Caco-2 (cell line): ENCODE results near the gene KIF20B. TPM values are rescaled to one million over a fixed set of nuclear protein-coding genes. Genes with fewer than 3 reads are reported as not detected.

ENCODE experiments used
- BruUV-seq: library from RNA; stranded (reverse); fragments of 400-500 nt; replicated peaks from 2 replicates; lab custom pipeline; 2021; lab: Mats Ljungman, UMichigan
- CTCF ChIA-PET: fragments of 300-600 bp; sonication (Branson Sonifier 250); formaldehyde crosslinking; loops from one replicate; lab custom pipeline; 2022; ENCODE audit warnings: antibody characterized with exemption; lab: Charles Lee
- POLR2A ChIA-PET: fragments of 300-600 bp; sonication (Branson Sonifier 250); formaldehyde crosslinking; loops from one replicate; lab custom pipeline; 2022; ENCODE audit warnings: antibody characterized with exemption; lab: Charles Lee
- DNase-seq, 2 experiments: peaks; one replicate each; pipeline versions ENCODE4 v3.0.0 to v3.0.0-alpha.2; 2020 to 2022
- H3K27me3 ChIP-seq: replicated peaks from 2 replicates; pipeline ENCODE4 v1.6.0; 2011; ENCODE audit warnings: low read length; ENCODE audit not compliant: control insufficient read depth, insufficient read depth
- H3K36me3 ChIP-seq: 2 replicates; pipeline ENCODE4 v1.5.1; 2011; ENCODE audit warnings: low read length; ENCODE audit not compliant: control insufficient read depth, insufficient read depth
- H3K4me1 ChIP-seq: fragments of 250-450 bp; sonication (Bioruptor Pico); 2 replicates; pipeline ENCODE4 v1.5.1; 2020; ENCODE audit warnings: mild to moderate bottlenecking
- H3K4me3 ChIP-seq: 2 replicates; pipeline ENCODE4 v1.5.1; 2011; ENCODE audit warnings: low read depth, mild to moderate bottlenecking, control low read depth, low read length
- H3K9me3 ChIP-seq: fragments of 250-450 bp; sonication (Bioruptor Pico); 2 replicates; pipeline ENCODE4 v1.5.1; 2020; ENCODE audit warnings: mild to moderate bottlenecking, moderate library complexity
- H3K27ac Mint-ChIP-seq: one replicate; pipeline ENCODE4 v1.8.0; 2022; ENCODE audit warnings: mixed read lengths; ENCODE audit not compliant: unreplicated experiment
- H3K27me3 Mint-ChIP-seq: one replicate; pipeline ENCODE4 v1.8.0; 2022; ENCODE audit warnings: mixed read lengths; ENCODE audit not compliant: insufficient read depth, unreplicated experiment
- H3K36me3 Mint-ChIP-seq: one replicate; pipeline ENCODE4 v1.8.0; 2022; ENCODE audit warnings: mild to moderate bottlenecking, mixed read lengths; ENCODE audit not compliant: insufficient read depth, unreplicated experiment
- H3K4me1 Mint-ChIP-seq: one replicate; pipeline ENCODE4 v1.8.0; 2022; ENCODE audit warnings: low read depth, mixed read lengths; ENCODE audit not compliant: unreplicated experiment
- H3K4me3 Mint-ChIP-seq: one replicate; pipeline ENCODE4 v1.8.0; 2022; ENCODE audit warnings: mild to moderate bottlenecking, moderate library complexity, mixed read lengths; ENCODE audit not compliant: unreplicated experiment
- H3K9me3 Mint-ChIP-seq: one replicate; pipeline ENCODE4 v1.8.0; 2022; ENCODE audit warnings: mixed read lengths; ENCODE audit not compliant: unreplicated experiment
- intact Hi-C: fragments of 100-400 bp; cut with micrococcal nuclease; formaldehyde crosslinking; loops from one replicate; pipeline ENCODE4 v1.10.0; 2022; ENCODE audit not compliant: unreplicated experiment
- total RNA-seq: library from RNA; stranded (reverse); gene quantifications from 2 replicates; pipeline ENCODE4 v1.2.3, GENCODE V29; 2022
- TF ChIP-seq, protein P1 (sequence below), 2 experiments: fragments of 200-600 bp in 1 of 2; IDR thresholded peaks; 1 replicate in 1 of 2; 2 replicates in 1 of 2; pipeline versions ENCODE4 v1.5.1 to v1.8.0; 2011 to 2022; ENCODE audit warnings: antibody characterized with exemption in 1 of 2, control low read depth in 1 of 2, inconsistent platforms in 1 of 2, low read depth in 1 of 2, low read length in 1 of 2, mild to moderate bottlenecking in 1 of 2, moderate library complexity in 1 of 2; ENCODE audit not compliant: insufficient read depth in 1 of 2, severe bottlenecking in 1 of 2, unreplicated experiment in 1 of 2

The KIF20B gene
- total RNA-seq, 1 experiment from 2014 or later = 43.9 TPM

DNA sequence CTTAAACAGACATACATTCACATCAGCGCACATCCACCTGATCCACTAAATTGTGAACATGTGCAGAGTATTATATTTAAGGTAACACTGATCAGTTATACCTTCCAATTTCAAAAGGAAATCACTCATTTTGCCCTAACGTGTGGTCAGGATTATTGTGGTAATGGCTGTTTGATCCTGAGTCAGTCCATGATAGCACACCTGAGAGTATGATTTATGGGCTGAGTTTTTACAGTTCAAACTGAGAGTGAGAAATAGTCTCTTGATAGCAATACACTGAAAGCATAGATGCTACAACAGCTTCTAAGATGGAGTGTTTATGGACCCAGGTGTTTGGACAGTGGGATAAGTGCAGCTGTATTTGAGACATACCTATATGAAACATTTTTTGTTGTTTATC is 96.7 kb downstream of the KIF20B start:
- ChIA-PET POLR2A (no interaction called here), CTCF (no interaction called here)
- no peaks in the 10 kb centered on the region for H3K9me3 ChIP-seq
- Mint-ChIP-seq H3K4me3 (no peak overlapping the region), H3K9me3 (no peaks in the 10 kb centered on the region), H3K36me3 (no peaks in the 10 kb centered on the region), H3K27ac (no peak overlapping the region), H3K27me3 (no peaks in the 10 kb centered on the region), H3K4me1 (peaks cover 8% of the 10 kb centered on the region)
- intact Hi-C loops = no loop called here
- DNase-seq = no peak
- no peaks in the 10 kb centered on the region for H3K36me3 ChIP-seq
- BruUV-seq = no TSS peak
- TF ChIP-seq, protein P1, sequence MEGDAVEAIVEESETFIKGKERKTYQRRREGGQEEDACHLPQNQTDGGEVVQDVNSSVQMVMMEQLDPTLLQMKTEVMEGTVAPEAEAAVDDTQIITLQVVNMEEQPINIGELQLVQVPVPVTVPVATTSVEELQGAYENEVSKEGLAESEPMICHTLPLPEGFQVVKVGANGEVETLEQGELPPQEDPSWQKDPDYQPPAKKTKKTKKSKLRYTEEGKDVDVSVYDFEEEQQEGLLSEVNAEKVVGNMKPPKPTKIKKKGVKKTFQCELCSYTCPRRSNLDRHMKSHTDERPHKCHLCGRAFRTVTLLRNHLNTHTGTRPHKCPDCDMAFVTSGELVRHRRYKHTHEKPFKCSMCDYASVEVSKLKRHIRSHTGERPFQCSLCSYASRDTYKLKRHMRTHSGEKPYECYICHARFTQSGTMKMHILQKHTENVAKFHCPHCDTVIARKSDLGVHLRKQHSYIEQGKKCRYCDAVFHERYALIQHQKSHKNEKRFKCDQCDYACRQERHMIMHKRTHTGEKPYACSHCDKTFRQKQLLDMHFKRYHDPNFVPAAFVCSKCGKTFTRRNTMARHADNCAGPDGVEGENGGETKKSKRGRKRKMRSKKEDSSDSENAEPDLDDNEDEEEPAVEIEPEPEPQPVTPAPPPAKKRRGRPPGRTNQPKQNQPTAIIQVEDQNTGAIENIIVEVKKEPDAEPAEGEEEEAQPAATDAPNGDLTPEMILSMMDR (IDR thresholded peaks at IDR 0.05; ENCODE audit: insufficient read depth in 1 of 2, low read depth in 1 of 2, low read length in 1 of 2, severe bottlenecking in 1 of 2, unreplicated experiment in 1 of 2) = no peak
- H3K27me3 ChIP-seq = no peaks in the 10 kb centered on the region
- no peaks in the 10 kb centered on the region for H3K4me1 ChIP-seq
- no peak overlapping the region for H3K4me3 ChIP-seq

DNA sequence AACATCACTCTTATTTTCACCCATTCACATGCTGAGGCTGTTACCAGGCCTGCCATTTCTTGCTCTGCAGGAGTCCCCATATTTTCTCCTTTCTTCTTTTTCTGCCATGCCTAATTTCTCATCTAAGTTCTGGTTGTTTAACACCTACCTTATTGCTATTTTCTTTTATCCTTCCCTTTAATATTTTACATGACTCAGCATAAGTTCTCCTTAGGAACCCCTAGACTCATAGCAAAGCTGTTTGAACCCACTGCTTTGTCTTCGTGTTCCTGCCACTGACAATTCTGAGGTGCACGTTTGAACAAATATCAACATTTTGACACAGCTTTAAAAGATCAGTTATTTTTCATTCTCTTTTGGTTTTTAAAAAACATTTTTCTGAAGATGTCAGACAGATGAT is 98.2 kb downstream of the KIF20B start:
- POLR2A ChIA-PET = no interaction called here
- no peaks in the 10 kb centered on the region for H3K27me3 Mint-ChIP-seq

DNA sequence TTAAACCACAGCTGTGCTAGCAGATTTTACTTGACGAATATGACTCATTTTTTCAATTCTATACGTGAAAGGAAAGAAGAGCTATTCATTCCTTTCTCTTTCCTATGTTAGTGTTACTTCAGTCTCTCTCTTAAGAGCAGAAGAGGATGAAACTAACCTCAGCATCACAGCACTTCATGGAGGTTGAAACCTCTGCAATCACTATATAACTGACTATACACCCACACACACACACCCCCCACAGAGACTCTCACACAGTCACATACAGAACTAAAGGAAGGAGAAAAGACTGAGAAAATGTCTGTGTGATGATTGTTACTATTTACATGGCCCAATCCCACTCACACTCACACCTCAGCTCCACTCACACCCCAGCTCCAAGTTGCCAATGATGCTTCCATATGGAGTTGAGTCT is 104.2 kb downstream of the KIF20B start:
- Histone ChIP-seq H3K4me3 (no peak overlapping the region), H3K36me3 (no peaks in the 10 kb centered on the region), H3K4me1 (no peaks in the 10 kb centered on the region), H3K9me3 (no peaks in the 10 kb centered on the region), H3K27me3 (no peaks in the 10 kb centered on the region)
- no peak for DNase-seq
- TF ChIP-seq, protein P1 (IDR thresholded peaks at IDR 0.05; ENCODE audit: insufficient read depth in 1 of 2, low read depth in 1 of 2, low read length in 1 of 2, severe bottlenecking in 1 of 2, unreplicated experiment in 1 of 2) = no peak
- Mint-ChIP-seq H3K9me3 (no peaks in the 10 kb centered on the region), H3K27me3 (no peaks in the 10 kb centered on the region), H3K4me3 (no peak overlapping the region), H3K27ac (no peak overlapping the region), H3K4me1 (peaks cover 9% of the 10 kb centered on the region), H3K36me3 (no peaks in the 10 kb centered on the region)
- CTCF ChIA-PET = no interaction called here
- intact Hi-C loops = no loop called here
- POLR2A ChIA-PET = no interaction called here
- no TSS peak for BruUV-seq

More for the DNA sequence above, 98.2 kb downstream of the KIF20B start:
- no peak overlapping the region for H3K27ac Mint-ChIP-seq
- no peaks in the 10 kb centered on the region for H3K9me3 Mint-ChIP-seq
- Histone ChIP-seq H3K27me3 (no peaks in the 10 kb centered on the region), H3K4me1 (no peaks in the 10 kb centered on the region), H3K9me3 (no peaks in the 10 kb centered on the region), H3K4me3 (no peak overlapping the region), H3K36me3 (no peaks in the 10 kb centered on the region)
- no peak for DNase-seq
- no peak overlapping the region for H3K4me3 Mint-ChIP-seq
- CTCF ChIA-PET = no interaction called here
- no TSS peak for BruUV-seq
- H3K4me1 Mint-ChIP-seq = peaks cover 8% of the 10 kb centered on the region
- TF ChIP-seq, protein P1 (IDR thresholded peaks at IDR 0.05; ENCODE audit: insufficient read depth in 1 of 2, low read depth in 1 of 2, low read length in 1 of 2, severe bottlenecking in 1 of 2, unreplicated experiment in 1 of 2) = no peak
- no peaks in the 10 kb centered on the region for H3K36me3 Mint-ChIP-seq
- intact Hi-C loops = no loop called here
